NOMO-1 treated with DMSO at 0.1 percent for 48 hours (cell line): ENCODE data around the gene SLC9A9.

Experiments
- DNase-seq: peaks from one replicate; lab custom pipeline; 2025; ENCODE audit not compliant: unreplicated experiment; lab: John Stamatoyannopoulos, UW

SLC9A9 gene

DNA sequence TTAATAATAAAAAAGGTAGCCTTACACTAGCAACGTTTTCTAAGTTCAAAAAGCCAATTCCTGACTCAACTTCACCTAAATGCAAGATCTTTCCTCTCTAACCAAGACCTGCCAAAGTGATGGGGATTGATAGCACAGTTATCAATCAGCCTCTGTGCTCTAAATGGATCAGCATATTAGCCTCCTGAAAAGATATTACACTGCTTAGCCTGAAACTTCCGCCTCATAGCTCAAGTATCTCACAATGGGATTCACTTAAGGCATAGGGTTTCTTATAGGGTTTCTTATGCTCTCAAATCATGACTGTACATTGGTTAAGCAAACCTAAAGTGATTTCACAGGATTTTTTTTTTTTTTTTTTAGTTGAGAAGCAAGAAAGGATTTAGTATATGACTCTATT lies 436 bp upstream of the SLC9A9 start:
- no peak for DNase-seq

DNA sequence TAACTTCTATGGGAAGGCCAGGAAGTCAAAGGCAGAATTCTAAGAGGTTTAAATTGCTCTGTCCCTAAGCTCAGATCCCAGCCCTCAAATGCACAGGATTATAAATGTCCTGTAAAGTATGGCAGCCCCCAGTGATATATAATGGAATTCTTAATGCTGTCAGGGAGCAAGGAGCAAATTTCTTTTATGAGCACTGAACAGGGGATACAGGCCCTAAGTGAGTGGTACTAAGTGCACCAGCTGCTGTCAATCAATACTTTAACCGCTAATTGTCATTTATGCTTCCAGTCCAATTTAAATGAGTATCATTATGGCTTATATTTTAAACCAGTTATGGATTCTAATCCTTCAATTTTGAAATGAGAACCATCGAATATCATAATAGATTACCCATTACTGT lies 4.7 kb downstream of the SLC9A9 start:
- no peak for DNase-seq

GRCh38 chr3:143840636-143841035 lies 7.6 kb downstream of the SLC9A9 start:
- DNase-seq, result no peak

DNA sequence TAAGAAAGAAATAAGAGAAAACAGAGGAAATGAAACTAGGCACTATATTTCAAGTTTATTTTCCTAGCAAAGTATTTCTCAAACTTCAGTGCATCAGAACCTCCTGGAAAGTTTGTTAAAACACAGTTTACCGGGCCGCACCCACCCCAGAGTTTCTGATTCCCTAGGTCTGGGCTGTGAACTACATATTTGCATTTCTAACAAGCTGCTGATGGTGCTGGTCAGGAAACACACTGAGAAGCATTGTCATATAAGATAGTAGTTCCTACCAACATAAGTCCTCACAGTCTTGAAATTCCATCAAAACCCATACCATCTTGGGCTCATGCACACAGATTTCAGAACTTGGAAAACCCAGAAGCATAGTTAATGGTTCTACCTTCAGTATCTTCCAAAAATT lies 8.3 kb downstream of the SLC9A9 start:
- peak; percentile 60 for DNase-seq

- no peak for DNase-seq
Observed at GRCh38 chr3:143837076-143837475, 11.2 kb downstream of the SLC9A9 start.

DNA sequence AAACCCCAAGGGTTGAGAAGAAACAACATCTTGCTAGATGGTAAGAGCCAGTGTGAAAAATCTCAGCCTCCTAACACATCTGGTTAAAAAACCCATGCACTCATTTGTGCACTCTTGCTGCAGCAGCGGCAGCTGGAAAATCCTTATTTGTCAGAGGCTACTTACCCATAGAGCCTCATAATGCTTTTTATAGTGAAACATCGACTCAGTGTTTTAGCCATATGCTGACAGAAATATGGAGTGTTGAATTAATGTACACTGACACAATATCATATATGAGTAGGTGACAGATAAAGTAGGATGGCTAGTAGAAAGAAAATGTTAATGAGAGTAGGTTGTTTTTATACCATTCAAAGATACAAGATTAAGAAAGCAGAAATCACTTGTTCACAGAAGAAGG lies 13.0 kb downstream of the SLC9A9 start:
- no peak for DNase-seq

GRCh38 chr3:143832433-143832832 lies 15.8 kb downstream of the SLC9A9 start:
- no peak for DNase-seq

- no peak for DNase-seq
Observed at GRCh38 chr3:143831994-143832393, 16.3 kb downstream of the SLC9A9 start.

GRCh38 chr3:143831208-143831607 lies 17.1 kb downstream of the SLC9A9 start:
- peak; percentile 37 for DNase-seq

- no peak for DNase-seq
Observed at GRCh38 chr3:143830786-143831185, 17.5 kb downstream of the SLC9A9 start.

DNA sequence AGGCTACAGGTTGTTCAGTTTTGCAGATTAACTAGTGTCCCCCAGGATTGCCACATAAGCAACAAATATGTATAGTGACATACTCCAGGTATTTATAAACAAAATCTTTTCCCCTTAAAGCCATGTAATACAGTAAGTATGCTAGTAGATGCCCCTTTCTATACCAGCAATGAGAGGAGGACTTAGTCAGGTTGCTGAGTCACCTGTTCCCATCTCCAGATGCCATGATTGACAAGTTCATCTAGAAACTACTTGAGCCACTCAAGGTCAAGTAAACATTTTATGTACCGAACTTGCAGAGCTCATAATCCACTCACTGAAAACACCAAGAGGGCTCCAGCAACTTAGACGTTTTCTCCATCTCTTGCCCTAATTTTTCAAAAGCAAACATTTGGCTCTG lies 18.2 kb downstream of the SLC9A9 start:
- DNase-seq, result no peak

GRCh38 chr3:143827425-143827824 lies 20.8 kb downstream of the SLC9A9 start:
- DNase-seq, result no peak

- peak; percentile 81 for DNase-seq
Observed at GRCh38 chr3:143826296-143826695, 22.0 kb downstream of the SLC9A9 start.

GRCh38 chr3:143825513-143825912 lies 22.8 kb downstream of the SLC9A9 start:
- no peak for DNase-seq

DNA sequence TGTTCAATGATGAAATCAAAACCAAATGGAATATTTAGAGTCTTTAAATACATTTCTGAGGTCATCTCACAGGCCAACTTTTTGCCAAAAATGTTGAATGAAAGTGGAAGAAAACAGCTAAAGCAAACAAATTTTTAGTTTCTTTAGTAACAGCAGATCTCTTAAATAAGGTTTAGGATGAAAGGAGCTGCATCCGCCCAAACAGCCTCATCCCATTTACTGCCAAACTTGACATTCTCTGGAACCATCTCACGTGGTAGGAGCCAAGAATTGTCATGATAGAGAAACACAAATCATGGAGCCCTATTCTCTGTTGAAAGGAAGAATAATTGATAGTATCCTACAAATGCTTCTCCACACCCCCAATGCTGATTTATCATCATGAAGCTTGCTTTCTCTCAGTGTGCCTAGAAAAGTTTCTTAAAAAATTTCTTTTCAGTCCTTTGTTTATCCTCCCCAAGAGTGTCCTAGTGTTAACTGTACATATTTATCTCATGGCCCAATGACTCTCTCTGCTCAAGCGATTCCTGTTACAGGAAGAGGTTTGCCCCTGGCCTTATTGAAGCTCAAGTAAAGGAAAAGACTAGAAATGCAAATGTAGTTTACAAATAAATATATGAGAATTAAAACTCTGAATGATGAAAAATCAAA lies 23.4 kb downstream of the SLC9A9 start:
- no peak for DNase-seq

DNA sequence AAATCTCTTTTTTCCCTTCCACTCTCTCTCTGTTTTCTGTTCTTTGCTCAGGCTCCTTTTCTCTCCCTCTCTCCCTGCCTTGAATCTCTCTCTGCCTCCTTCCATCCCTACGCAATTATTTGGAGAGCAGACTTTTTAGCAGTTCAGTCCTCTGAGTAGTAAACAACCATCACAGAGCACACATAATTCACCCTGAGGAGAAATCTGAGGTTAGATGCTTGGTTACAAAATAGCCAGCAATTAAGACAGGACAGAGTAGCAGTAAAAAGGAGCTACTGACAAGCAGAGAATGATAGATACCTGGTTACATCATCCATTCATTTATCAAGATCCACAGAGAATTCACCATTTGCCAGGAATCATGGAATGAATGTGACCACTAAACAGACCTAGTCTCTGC lies 25.5 kb downstream of the SLC9A9 start:
- no peak for DNase-seq

- DNase-seq, result no peak
Observed at GRCh38 chr3:143822374-143822773, 25.9 kb downstream of the SLC9A9 start.

DNA sequence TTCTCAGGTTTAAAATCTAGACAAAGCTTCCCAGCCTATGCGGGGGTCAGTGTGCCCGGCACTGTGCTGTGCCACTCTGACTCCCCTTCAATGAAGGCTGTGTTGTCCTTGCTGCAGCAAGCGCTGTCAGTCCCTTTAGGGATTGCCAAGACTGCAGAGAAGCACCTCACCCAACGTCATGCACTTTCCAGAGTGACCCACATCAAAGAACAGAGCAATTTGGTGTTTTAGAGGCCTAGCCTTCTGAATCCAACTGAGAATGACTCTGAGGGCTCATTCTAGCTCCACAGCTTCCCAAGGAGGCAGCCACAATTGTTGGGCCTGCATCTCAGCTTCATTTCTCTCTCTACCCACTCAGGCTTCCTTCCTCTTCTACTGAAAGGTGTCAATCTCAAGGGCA lies 26.4 kb downstream of the SLC9A9 start:
- no peak for DNase-seq

- no peak for DNase-seq
Observed at GRCh38 chr3:143820466-143821221, 27.6 kb downstream of the SLC9A9 start.

GRCh38 chr3:143819890-143820289 lies 28.4 kb downstream of the SLC9A9 start:
- DNase-seq, result no peak

DNA sequence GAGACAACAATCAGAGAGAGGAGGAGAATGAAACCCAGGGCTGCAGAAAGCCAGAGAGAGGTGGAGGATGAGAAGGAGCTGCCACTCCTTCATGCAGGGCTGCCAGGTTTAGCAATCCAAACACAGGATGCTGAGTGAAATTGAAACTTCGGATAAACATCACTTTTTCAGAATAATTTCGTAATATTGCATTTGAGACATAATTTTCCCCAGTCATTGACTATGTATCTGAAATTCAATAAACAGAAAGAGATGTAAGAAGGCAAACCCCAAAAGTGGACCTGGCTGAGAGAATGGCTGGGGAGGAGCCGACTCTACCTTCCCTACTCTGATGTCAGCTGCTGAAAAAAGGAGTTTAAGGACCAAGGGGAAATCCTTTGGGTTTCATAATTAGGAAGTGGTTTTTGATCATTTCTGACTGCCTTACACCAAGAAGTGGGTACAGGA lies 33.8 kb downstream of the SLC9A9 start:
- peak; percentile 76 for DNase-seq

GRCh38 chr3:143812481-143812880 lies 35.8 kb downstream of the SLC9A9 start:
- DNase-seq, result peak; percentile 58

DNA sequence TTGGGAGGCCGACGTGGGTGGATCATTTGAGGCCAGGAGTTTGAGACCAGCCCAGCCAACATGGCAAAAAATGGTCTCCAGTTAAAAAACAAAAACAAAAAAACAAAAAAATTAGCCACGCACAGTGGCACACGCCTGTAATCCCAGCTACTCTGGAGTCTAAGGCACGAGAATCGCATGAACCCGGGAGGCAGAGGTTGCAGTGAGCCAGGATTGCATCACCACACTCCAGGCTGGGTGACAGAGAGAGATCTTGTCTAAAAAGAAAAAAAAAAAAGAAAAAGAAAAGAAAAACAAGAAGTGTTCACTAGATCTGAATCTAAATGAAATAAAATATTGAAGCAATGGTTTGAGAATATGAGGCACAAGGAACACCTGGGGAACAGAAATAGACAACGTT lies 36.7 kb downstream of the SLC9A9 start:
- peak; percentile 31 for DNase-seq
